ENCODE measurements around the gene ZMYND8. TPM values are rescaled to one million over a fixed set of nuclear protein-coding genes. Genes with fewer than 3 reads are reported as not detected.

The ZMYND8 gene
- total and polyA plus RNA-seq, 2 of the 8 experiments (the other 6 are each of a cell fraction or from before 2014, with no cell fraction given) = 50.5 to 163 TPM

GRCh38 chr20:47354464-47354713 is 2.1 kb downstream of the ZMYND8 start:
- H3K9ac ChIP-seq (replicated peaks in 1 of 4; ENCODE audit: extremely low read depth in 1 of 4, low read depth in 3 of 4, low read length in 3 of 4) = peak overlapping the region in 1 of 4 experiments; percentile 14; a peak in 2 of 7 replicates
- H4K91ac ChIP-seq (replicated peaks; ENCODE audit: insufficient read length, low read length) = no peak overlapping the region
- no peak overlapping the region for H3K4ac ChIP-seq (replicated peaks; ENCODE audit: insufficient read length, low read depth, low read length)
- WGBS, 2 experiments (ENCODE audit: extremely low coverage in 1 of 2, insufficient coverage in 1 of 2, insufficient read length in 1 of 2, insufficient replicate concordance in 2 of 2, low coverage in 1 of 2, low lambda C conversion rate in 2 of 2, missing lambda C conversion rate in 1 of 2) = 70% methylated on average over 2 of the region's 2 CpGs; no CpG with 5 or more reads in 1 of the 2 experiments
- no peak overlapping the region for H2AK5ac ChIP-seq (ENCODE audit: low read depth, low read length)
- H4K20me1 ChIP-seq (replicated peaks in 1 of 2; ENCODE audit: control insufficient read depth in 1 of 2, insufficient read depth in 2 of 2, low read length in 2 of 2) = no peaks in the 10 kb centered on the region
- H2BK120ac ChIP-seq (replicated peaks; ENCODE audit: low read depth, low read length) = no peak overlapping the region
- H3K4me1 ChIP-seq (replicated peaks in 1 of 4; ENCODE audit: control insufficient read depth in 3 of 4, insufficient read depth in 4 of 4, low read length in 3 of 4) = peaks cover 68 to 86% (median 74%) of the 10 kb centered on the region in 4 experiments
- H2BK15ac ChIP-seq (ENCODE audit: low read length) = no peak overlapping the region
- no peak overlapping the region for H4K8ac ChIP-seq (ENCODE audit: extremely low read depth, insufficient read depth, low read length)
- peak overlapping the region; percentile 32; the same call in 1 of the 2 replicates for H2BK12ac ChIP-seq (ENCODE audit: low read depth, low read length)
- no peak overlapping the region for H3K23ac ChIP-seq (ENCODE audit: insufficient read length)
- no peak overlapping the region; the same call in 1 of the 2 replicates for H2BK20ac ChIP-seq (ENCODE audit: low read length)
- peak overlapping the region; percentile 34 to 67; a peak in 3 of 4 replicates for H3K4me2 ChIP-seq (ENCODE audit: insufficient read depth in 1 of 2, low read depth in 2 of 2, low read length in 2 of 2)
- H2AFZ ChIP-seq (ENCODE audit: low read length) = no peak overlapping the region
- peak overlapping the region; percentile 63 for H2BK5ac ChIP-seq (ENCODE audit: low read depth, low read length)
- H3K14ac ChIP-seq (ENCODE audit: insufficient read length) = no peak overlapping the region
- H3K18ac ChIP-seq (ENCODE audit: extremely low read depth, low read length) = no peak overlapping the region
- no peak for DNase-seq (ENCODE audit: low read depth in 1 of 2, low spot score in 2 of 2)
- H3K23me2 ChIP-seq (ENCODE audit: low read depth, low read length) = no peaks in the 10 kb centered on the region; the same call in 1 of the 2 replicates
- POLR2A ChIA-PET (ENCODE audit: partially characterized antibody) = interaction anchor here (0.8 to 42.1 kb wide), 7 partner anchors 9 to 73 kb away, joined by 4 to 1191 read pairs (median 5); partner anchors contain the start of gene ZMYND8
- H3K4me3 ChIP-seq (ENCODE audit: extremely low read depth in 1 of 4, insufficient read depth in 2 of 4, low read depth in 3 of 4, low read length in 4 of 4) = peak overlapping the region in 1 of 4 experiments; percentile 37; a peak in 1 of 8 replicates
- peaks cover 41 to 99% of the 10 kb centered on the region in 2 experiments for H3K79me2 ChIP-seq (ENCODE audit: control insufficient read depth in 1 of 2, insufficient read depth in 2 of 2, low read length in 2 of 2)
- CTCF ChIA-PET (ENCODE audit: partially characterized antibody) = interaction anchor here (0.9 to 2.0 kb wide), 9 partner anchors 9 to 82 kb away, joined by 3 to 9 read pairs (median 3); no protein-coding TSS in a partner anchor
- no peak for FAIRE-seq
- H3K27me3 ChIP-seq (replicated peaks in 1 of 4; ENCODE audit: control insufficient read depth in 3 of 4, extremely low read depth in 1 of 4, insufficient read depth in 3 of 4, low read length in 3 of 4) = no peaks in the 10 kb centered on the region
- TF ChIP-seq SP1 (IDR thresholded peaks at IDR 0.05; ENCODE audit: low read depth, low read length) (no peak), KDM1A (IDR thresholded peaks at IDR 0.05; ENCODE audit: borderline replicate concordance, low read length) (no peak), HDAC6 (IDR thresholded peaks at IDR 0.05; ENCODE audit: low read depth, low read length) (no peak), MAFK (IDR thresholded peaks at IDR 0.05; ENCODE audit: low read depth, low read length) (no peak)
- H3K56ac ChIP-seq (replicated peaks; ENCODE audit: insufficient read length, low read depth, low read length) = peak overlapping the region; percentile 8
- H3K9me3 ChIP-seq (ENCODE audit: insufficient read depth in 2 of 2, low read depth in 1 of 2, low read length in 1 of 2) = no peaks in the 10 kb centered on the region
- no peaks in the 10 kb centered on the region; the same call in 1 of the 2 replicates for H3K79me1 ChIP-seq (ENCODE audit: low read depth, low read length)
- H4K5ac ChIP-seq (ENCODE audit: insufficient read length, low read depth, low read length) = peak overlapping the region; percentile 65
- peaks cover 0 to 24% (median 0%) of the 10 kb centered on the region in 4 experiments; a peak in 2 of 8 replicates for H3K36me3 ChIP-seq (ENCODE audit: control insufficient read depth in 2 of 4, insufficient read depth in 4 of 4, low read length in 3 of 4)
- H3K27ac ChIP-seq (ENCODE audit: low read depth, low read length) = peak overlapping the region; percentile 53

Data from H1 (cell line).